ENCODE data around the gene SLC22A3. TPM values are rescaled to one million over a fixed set of nuclear protein-coding genes. Genes with fewer than 3 reads are reported as not detected.

SLC22A3 gene
- total and polyA plus RNA-seq, 2 of the 4 experiments (the other 2 are of a cell fraction) = not detected

DNA sequence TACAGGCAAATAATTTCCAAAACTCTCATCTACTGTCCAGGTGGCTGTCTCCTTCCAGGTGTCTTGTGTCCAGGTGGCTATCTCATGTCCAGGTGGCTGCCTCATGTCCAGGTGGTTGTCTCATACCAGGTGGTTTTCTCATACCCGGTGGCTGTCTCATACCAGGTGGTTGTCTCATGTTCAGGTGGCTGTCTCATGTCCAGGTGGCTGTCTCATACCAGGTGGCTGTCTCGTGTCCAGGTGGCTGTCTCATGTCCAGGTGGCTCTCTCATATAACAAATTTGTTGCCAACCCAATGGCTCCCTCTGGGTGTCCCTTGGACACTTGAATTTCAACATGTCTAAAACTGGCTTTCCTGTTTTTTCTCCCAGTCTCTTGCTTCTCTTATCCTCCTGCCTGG lies 14.3 kb upstream of the SLC22A3 start:
- ATAC-seq (ENCODE audit: low read depth) (no peak), DNase-seq (no peak)
- CTCF ChIA-PET = no interaction called here
- Histone ChIP-seq H3K9me3 (ENCODE audit: control insufficient read depth, insufficient read depth, low read length) (0 out of 2 replicates have a peak, but pooled peaks cover 2% of the 10 kb centered on the region), H3K56ac (ENCODE audit: extremely low read depth, insufficient read depth, low read length) (no peak overlapping the region), H3K79me1 (ENCODE audit: low read depth in 1 of 2, low read length in 2 of 2) (no peaks in the 10 kb centered on the region), H3K4ac (ENCODE audit: low read depth, low read length) (no peak overlapping the region), H3K4me1 (ENCODE audit: control insufficient read depth, insufficient read depth, low read length) (no peaks in the 10 kb centered on the region), H3K36me3 (ENCODE audit: control insufficient read depth, insufficient read depth, low read length) (no peaks in the 10 kb centered on the region), H4K91ac (ENCODE audit: insufficient read depth, low read depth, low read length) (no peak overlapping the region), H3K23ac (ENCODE audit: low read depth, low read length) (no peak overlapping the region), H3K27me3 (ENCODE audit: control insufficient read depth, insufficient read depth, low read length) (no peaks in the 10 kb centered on the region), H2BK120ac (ENCODE audit: low read depth, low read length) (no peak overlapping the region), H3K18ac (ENCODE audit: low read depth, low read length) (no peak overlapping the region), H2BK20ac (ENCODE audit: low read depth, low read length) (no peak overlapping the region), H4K20me1 (ENCODE audit: insufficient read depth, low read length) (no peaks in the 10 kb centered on the region), H3K14ac (replicated peaks; ENCODE audit: low read depth, low read length) (no peak overlapping the region), H2AK9ac (replicated peaks; ENCODE audit: low read depth, low read length, poor library complexity) (no peak overlapping the region), H3K9ac (ENCODE audit: low read depth, low read length) (no peak overlapping the region), H2AK5ac (ENCODE audit: low read depth, low read length) (no peak overlapping the region), H3K4me2 (ENCODE audit: low read depth, low read length) (no peak overlapping the region), H3K27ac (ENCODE audit: insufficient read depth, low read length) (no peak overlapping the region), H4K8ac (ENCODE audit: low read depth in 2 of 2, low read length in 2 of 2) (no peak overlapping the region), H2AFZ (replicated peaks; ENCODE audit: low read length, poor library complexity) (no peak overlapping the region), H3K4me3 (ENCODE audit: insufficient read depth, low read depth, low read length) (no peak overlapping the region), H4K5ac (ENCODE audit: low read depth, low read length) (no peak overlapping the region), H2BK15ac (ENCODE audit: low read depth, low read length) (no peak overlapping the region), H3K9me1 (ENCODE audit: insufficient read depth, low read length) (no peaks in the 10 kb centered on the region), H2BK5ac (ENCODE audit: low read depth, low read length, poor library complexity, severe bottlenecking) (no peak overlapping the region)
- BruUV-seq (replicated peaks) = no TSS peak
- no peak for TF ChIP-seq RFX5 (IDR thresholded peaks at IDR 0.05; ENCODE audit: low read depth, low read length)
- TF ChIP-seq SMC3 (IDR thresholded peaks at IDR 0.05; ENCODE audit: low read depth, low read length) = no peak
- TF ChIP-seq RCOR1 (IDR thresholded peaks at IDR 0.05; ENCODE audit: insufficient replicate concordance, low read length) = no peak
- TF ChIP-seq, protein P1, sequence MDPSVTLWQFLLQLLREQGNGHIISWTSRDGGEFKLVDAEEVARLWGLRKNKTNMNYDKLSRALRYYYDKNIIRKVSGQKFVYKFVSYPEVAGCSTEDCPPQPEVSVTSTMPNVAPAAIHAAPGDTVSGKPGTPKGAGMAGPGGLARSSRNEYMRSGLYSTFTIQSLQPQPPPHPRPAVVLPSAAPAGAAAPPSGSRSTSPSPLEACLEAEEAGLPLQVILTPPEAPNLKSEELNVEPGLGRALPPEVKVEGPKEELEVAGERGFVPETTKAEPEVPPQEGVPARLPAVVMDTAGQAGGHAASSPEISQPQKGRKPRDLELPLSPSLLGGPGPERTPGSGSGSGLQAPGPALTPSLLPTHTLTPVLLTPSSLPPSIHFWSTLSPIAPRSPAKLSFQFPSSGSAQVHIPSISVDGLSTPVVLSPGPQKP (IDR thresholded peaks at IDR 0.05; ENCODE audit: borderline replicate concordance, low read depth, low read length) = no peak
- TF ChIP-seq CEBPB (IDR thresholded peaks at IDR 0.05; ENCODE audit: low read depth, low read length) = no peak
- no peak for TF ChIP-seq MAZ (IDR thresholded peaks at IDR 0.05; ENCODE audit: borderline replicate concordance, low read depth, low read length)
- no peak for TF ChIP-seq CHD1 (IDR thresholded peaks at IDR 0.05; ENCODE audit: low read depth, low read length)
- no peak for TF ChIP-seq BHLHE40 (IDR thresholded peaks at IDR 0.05; ENCODE audit: low read depth, low read length)
- no peak for TF ChIP-seq FOS (IDR thresholded peaks at IDR 0.05; ENCODE audit: low read depth, low read length)
- no peak for TF ChIP-seq MAFK (IDR thresholded peaks at IDR 0.05; ENCODE audit: low read depth, low read length)
- TF ChIP-seq, protein P2, sequence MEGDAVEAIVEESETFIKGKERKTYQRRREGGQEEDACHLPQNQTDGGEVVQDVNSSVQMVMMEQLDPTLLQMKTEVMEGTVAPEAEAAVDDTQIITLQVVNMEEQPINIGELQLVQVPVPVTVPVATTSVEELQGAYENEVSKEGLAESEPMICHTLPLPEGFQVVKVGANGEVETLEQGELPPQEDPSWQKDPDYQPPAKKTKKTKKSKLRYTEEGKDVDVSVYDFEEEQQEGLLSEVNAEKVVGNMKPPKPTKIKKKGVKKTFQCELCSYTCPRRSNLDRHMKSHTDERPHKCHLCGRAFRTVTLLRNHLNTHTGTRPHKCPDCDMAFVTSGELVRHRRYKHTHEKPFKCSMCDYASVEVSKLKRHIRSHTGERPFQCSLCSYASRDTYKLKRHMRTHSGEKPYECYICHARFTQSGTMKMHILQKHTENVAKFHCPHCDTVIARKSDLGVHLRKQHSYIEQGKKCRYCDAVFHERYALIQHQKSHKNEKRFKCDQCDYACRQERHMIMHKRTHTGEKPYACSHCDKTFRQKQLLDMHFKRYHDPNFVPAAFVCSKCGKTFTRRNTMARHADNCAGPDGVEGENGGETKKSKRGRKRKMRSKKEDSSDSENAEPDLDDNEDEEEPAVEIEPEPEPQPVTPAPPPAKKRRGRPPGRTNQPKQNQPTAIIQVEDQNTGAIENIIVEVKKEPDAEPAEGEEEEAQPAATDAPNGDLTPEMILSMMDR (conservative IDR thresholded peaks at IDR 0.05; ENCODE audit: low read depth, low read length) = no peak
- TF ChIP-seq POLR2A (IDR thresholded peaks at IDR 0.05; ENCODE audit: low read depth, low read length) = no peak
- no peak for TF ChIP-seq MXI1 (IDR thresholded peaks at IDR 0.05; ENCODE audit: borderline replicate concordance, low read depth, low read length)
- TF ChIP-seq NFE2L2 (IDR thresholded peaks at IDR 0.05; ENCODE audit: low read depth, low read length) = no peak
- TF ChIP-seq RAD21 (IDR thresholded peaks at IDR 0.05; ENCODE audit: low read length) = no peak
- TF ChIP-seq, protein P3, sequence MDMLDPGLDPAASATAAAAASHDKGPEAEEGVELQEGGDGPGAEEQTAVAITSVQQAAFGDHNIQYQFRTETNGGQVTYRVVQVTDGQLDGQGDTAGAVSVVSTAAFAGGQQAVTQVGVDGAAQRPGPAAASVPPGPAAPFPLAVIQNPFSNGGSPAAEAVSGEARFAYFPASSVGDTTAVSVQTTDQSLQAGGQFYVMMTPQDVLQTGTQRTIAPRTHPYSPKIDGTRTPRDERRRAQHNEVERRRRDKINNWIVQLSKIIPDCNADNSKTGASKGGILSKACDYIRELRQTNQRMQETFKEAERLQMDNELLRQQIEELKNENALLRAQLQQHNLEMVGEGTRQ (IDR thresholded peaks at IDR 0.05; ENCODE audit: low read depth, low read length) = no peak
- intact Hi-C loops (cut with micrococcal nuclease) (no loop called here), in situ Hi-C loops (cut with MboI; ENCODE audit: low sequenced_read_pairs) (no loop called here), dilution Hi-C loops (cut with HindIII; ENCODE audit: low sequenced_read_pairs, unreplicated experiment) (no loop called here)
- WGBS, 2 experiments (ENCODE audit: extremely low coverage in 2 of 2, insufficient read length in 1 of 2) = 43% methylated on average over 2 of the region's 2 CpGs; no CpG with 5 or more reads in 1 of the 2 experiments
- POLR2A ChIA-PET (ENCODE audit: unreplicated experiment) = no interaction called here
